Measurements from ENCODE around the gene DCLK1.

Gene DCLK1

GRCh38 chr13:35817642-35818607 lies 313.3 kb downstream of the DCLK1 start:
- DNase-seq: no peak

GRCh38 chr13:35814605-35815011 lies 316.6 kb downstream of the DCLK1 start:
- no peak for DNase-seq

GRCh38 chr13:35812736-35813135 lies 318.4 kb downstream of the DCLK1 start:
- DNase-seq: no peak

GRCh38 chr13:35810321-35810720 lies 320.9 kb downstream of the DCLK1 start:
- no peak for DNase-seq

- no peak for DNase-seq
Measured at GRCh38 chr13:35808846-35809245, 322.3 kb downstream of the DCLK1 start.

- DNase-seq: no peak
Measured at GRCh38 chr13:35804901-35805300, 326.3 kb downstream of the DCLK1 start.

- DNase-seq: no peak
Measured at GRCh38 chr13:35797991-35798390, 333.2 kb downstream of the DCLK1 start.

- DNase-seq: no peak
Measured at GRCh38 chr13:35797244-35797643, 333.9 kb downstream of the DCLK1 start.

- no peak for DNase-seq
Measured at GRCh38 chr13:35796623-35797022, 334.6 kb downstream of the DCLK1 start.

- DNase-seq: no peak
Measured at GRCh38 chr13:35794734-35795389, 336.3 kb downstream of the DCLK1 start.

- no peak for DNase-seq
Measured at GRCh38 chr13:35793823-35794222, 337.4 kb downstream of the DCLK1 start.

- no peak for DNase-seq
Measured at GRCh38 chr13:35792911-35793310, 338.3 kb downstream of the DCLK1 start.

- DNase-seq: no peak
Measured at GRCh38 chr13:35792021-35792420, 339.2 kb downstream of the DCLK1 start.

- no peak for DNase-seq
Measured at GRCh38 chr13:35791184-35791851, 339.9 kb downstream of the DCLK1 start.

GRCh38 chr13:35789335-35790165 lies 341.6 kb downstream of the DCLK1 start:
- DNase-seq: no peak

GRCh38 chr13:35787937-35788336 lies 343.2 kb downstream of the DCLK1 start:
- no peak for DNase-seq

GRCh38 chr13:35785576-35786303 lies 345.4 kb downstream of the DCLK1 start:
- no peak for DNase-seq

GRCh38 chr13:35784286-35784951 lies 346.8 kb downstream of the DCLK1 start:
- no peak for DNase-seq

GRCh38 chr13:35782793-35783192 lies 348.4 kb downstream of the DCLK1 start:
- DNase-seq: no peak

- DNase-seq: no peak
Measured at GRCh38 chr13:35781036-35782000, 349.9 kb downstream of the DCLK1 start.

Data from T-helper 9 cell (primary cell).